NCI-H524 (cell line): ENCODE results near the gene LAMB2.

Experiments used
- DNase-seq, 2 experiments: peaks; one replicate each; lab custom pipeline; 2025; lab: John Stamatoyannopoulos, UW

Gene LAMB2

DNA sequence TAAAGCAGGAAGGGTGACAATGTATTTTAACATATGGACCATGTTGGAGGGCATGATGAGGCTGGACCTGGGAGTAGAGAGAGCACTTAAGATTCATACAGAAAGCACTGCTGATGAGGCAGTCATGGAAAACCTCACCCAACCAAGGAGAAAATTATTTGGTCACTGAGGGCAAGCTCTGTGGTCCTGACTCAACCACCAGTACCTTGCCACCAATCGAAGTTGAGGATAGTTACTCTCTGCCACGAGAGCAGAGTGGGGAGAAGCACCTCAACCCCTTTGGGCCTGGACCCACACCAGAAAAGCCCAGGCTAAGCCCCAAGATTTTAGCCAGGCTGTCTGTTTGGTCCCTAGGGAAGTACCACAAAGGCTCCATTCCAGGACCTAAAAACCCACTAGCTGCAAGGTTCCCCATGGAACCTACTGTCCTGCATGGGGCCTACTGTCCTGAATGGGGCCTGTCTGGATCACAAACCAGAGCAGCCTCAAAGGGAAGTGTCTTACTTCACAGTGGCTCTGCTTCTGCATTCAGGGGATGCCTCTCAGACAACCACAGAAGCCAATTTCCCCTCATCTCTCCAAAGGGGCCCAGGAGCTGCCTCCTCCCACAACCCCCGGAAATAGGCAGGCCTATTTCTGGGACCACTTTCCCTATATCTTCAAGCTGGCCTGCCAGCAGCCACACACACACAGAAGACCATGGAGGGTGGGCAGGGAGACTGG lies 29.1 kb upstream of the LAMB2 start:
- no peak for DNase-seq

- no peak for DNase-seq
Measured at GRCh38 chr3:49161197-49161596, 28.3 kb upstream of the LAMB2 start.

GRCh38 chr3:49158792-49159191 lies 25.9 kb upstream of the LAMB2 start:
- DNase-seq = no peak

DNA sequence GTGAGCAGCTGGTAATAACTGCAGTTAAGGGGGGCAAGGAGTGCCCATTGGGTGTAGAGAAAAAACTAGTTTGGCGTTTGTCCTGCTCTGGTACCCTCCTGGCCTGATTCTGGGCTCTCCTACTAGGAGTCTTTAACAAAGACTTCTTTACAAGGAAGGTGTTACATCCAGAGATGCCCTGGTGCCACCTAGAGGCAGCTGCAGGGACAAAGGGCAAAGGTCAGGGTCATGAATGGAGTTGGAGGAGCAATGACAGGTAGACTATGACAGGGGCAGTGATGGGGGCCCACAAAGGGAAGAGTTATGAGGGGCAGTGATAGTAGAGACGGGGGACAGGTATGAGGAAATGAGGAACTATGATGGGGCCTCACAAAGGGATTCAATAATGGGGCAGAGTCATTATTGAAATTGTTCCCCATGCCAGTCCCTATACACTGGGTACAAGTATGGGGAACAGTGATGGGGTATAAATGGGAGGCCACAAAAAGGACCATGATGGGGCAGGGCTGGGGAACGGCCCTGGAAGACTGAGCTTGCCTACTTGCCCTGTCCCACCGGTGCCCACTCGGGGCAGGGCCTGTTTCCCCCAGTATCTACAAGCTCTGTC lies 25.4 kb upstream of the LAMB2 start:
- DNase-seq = peak in 1 of 2 experiments; percentile 37

- no peak for DNase-seq
Measured at GRCh38 chr3:49157289-49157688, 24.4 kb upstream of the LAMB2 start.

- no peak for DNase-seq
Measured at GRCh38 chr3:49153349-49153912, 20.6 kb upstream of the LAMB2 start.

- no peak for DNase-seq
Measured at GRCh38 chr3:49151610-49152009, 18.8 kb upstream of the LAMB2 start.

DNA sequence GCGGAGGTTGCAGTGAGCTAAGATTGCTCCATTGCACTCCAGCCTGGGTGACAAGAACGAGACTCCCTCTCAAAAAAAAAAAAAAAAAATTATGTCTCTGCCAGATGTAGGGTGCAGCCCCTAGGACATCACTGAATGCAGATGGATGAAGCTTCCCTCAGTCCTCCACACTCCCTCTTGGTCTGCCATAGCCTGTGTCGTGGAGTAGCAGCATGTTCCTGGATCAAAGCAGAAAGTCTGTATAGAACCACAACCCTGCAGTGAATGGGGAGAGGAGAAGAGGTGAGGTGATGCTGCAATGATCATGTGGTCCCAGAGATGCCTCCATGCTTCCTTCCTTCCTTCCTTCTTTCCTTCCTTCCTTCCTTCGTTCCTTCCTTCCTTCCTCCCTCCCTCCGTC lies 15.3 kb upstream of the LAMB2 start:
- DNase-seq = no peak

DNA sequence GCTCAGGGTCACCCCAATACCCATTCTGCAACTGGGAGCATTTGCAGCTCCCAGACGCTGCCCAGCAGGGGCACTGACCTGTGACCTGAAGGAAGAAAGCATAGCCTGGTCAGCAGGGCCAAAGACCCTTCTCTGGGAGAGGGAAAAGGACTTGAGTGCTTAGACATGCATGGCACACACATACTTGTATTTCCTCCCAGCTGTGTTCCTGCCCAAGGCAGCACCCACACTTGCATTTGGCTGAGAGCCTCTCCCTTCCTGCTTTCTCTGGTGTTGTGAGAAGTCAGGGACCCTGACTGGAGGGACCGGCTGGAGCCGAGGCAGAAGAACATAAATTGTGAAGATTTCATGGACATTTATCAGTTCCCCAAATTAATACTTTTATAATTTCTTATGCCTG lies 7.2 kb upstream of the LAMB2 start:
- DNase-seq = no peak

DNA sequence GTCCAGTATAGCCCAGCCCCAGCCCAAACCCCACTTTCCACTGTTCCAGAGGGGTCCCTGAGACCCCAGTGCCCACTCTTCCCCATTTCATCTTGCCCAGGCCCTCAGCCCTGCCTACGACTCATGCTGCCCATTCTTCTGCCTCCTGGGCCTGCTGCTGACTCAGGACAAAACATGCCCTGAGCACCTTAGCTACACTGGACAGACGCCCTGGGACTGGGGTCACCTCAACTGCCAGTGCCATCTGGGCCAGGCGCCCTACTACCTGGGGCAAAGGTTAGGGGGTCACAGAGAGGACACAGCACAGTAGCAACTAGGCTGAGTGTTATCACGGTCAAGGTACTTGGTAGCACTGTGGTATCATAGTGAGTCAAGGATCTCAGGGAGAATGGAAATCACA lies 2.6 kb upstream of the LAMB2 start:
- DNase-seq = no peak

DNA sequence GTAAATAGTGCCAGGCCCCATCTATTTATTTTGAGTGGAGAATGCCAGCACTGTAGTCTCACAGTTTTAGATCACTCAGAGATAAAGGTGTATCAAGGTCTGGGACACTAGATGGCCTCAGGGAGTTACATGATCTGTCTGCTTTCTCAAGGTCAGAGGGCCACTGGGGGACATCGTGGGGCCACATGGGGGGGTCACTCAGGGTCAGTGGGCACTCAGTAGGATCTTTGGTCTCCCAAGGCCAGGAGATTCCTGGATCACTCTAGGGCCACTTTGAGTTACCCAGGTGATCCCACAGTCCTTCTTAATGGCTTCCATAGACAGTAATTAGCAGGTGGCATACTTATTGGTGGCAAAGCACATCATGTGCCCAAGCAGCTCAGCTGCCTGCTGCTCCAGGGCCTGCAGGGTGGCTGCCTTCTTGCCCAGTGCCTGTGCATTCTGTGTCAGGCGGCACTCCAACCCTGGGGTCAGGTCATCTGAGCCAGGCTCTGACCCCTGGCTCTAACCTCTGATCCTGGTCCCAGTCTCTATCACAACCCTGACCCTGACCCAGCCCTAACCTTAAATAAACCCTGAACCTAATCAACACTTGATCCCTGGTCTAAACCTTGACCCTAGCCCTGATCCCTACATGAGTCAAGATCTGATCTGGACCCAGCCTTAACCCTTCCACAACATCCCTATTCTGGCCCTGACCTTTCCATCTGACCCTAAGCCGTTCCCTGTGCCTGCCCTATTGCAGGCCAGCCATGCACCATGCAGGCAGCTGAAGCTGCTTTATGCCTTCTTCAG lies 1.8 kb upstream of the LAMB2 start:
- DNase-seq = no peak

GRCh38 chr3:49133226-49133951 lies 539 bp upstream of the LAMB2 start:
- peak; percentile 77 to 85 for DNase-seq

DNA sequence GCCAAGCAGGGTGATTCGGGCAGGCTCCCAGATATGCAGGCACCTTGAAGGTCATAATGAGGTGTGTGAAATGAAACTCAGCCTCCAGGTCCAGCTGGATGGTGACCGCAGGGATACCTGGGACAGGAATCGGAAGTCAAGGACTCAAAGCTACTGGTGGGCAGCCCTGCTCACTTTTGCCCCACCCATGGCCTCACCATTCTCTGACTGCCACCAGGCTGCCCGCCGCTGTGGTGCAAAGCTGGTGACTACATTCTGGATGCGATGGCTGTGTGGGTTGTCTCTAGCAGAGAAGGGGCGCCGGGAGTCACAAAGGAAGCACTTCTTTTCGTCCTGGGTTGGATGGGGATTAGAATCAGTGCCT lies 795 bp downstream of the LAMB2 start:
- DNase-seq = no peak

DNA sequence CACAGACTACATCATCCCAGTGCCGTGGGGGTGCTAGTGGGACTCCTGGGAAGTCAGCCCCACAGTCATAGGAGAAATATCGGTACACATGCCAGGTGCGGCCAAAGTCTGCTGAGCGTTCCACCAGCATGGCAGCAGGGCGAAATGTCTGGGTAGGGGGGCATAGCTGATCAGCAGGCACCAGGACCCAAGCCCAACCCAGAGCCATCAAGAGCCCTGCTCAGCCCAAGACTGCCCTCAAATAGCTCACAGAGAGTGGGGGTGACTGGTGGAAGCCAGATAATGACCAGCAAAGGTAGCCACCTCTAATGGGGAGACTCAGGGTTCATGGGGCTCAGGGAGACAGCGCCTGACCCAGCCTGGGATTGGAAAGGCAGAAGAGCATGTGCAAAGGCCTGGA lies 1.3 kb downstream of the LAMB2 start:
- no peak for DNase-seq

DNA sequence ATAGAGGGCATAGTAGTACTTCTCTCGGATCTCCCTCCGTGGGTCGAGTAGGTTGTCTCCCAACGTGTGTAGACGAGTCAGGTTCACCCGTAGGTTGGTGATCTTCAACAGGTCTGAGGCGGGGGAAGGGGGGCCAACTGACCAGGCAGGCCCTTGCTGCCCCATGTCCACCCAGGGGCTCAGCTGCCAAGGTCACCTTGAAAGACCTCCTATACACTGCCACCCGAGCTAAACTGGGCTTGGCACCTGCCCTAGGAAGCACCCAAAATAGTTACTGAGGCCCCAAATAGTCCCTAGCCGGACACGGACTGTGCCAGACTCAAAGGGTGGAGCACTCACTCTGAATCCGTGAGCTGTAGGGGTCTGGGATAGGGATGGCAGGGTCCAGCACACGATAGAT lies 1.8 kb downstream of the LAMB2 start:
- no peak for DNase-seq

DNA sequence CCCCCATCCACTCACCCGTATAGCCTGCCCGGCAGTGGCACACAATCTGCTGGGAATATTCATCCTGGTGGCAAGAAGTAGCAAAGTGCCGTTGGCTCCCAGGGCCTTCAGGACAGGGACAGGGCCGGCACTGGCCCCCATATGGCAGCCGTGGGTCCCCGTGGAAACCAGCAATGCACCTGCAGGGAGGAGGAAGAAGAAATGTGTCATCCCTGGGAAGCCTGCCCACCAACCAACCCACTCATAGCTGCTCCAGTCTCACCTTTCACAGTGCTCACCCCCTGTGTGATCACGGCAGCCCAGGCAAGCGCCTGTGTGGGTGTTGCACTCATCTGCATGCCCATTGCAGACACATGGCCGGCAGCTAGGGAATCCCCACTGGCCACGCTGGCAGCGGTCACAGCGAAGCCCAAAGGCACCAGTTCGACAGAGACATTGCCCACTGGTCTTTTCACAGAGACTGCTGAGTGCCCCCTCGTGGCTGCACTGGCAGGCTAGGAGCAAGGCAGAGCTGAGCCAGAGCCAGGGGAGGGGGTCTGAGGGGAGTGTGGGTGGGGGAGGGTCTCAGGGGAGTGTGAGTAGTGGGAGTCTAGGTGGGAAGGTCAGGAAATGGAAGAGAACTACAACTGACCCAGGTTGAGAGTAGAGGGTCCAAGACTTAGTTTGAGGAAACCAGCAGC lies 7.7 kb downstream of the LAMB2 start:
- DNase-seq = no peak

DNA sequence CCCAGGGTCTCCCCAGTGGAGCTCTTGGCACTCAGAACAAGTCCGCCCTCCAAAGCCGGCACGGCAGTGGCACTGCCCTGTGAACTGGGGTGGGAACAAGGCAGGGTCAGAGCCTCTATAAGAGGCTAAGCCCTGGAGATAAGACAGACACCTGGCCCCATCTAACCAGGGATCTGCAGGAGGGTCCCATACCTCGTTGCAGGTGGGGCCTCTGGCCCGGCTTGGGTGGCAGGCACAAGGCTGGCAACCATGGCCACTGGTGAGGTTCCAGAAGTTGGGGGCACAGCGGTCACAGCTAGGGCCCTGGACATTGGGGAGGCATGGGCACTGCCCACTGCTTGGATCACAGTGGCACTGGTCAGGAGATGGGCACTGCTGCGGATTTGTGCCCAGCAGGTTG lies 8.6 kb downstream of the LAMB2 start:
- DNase-seq = no peak

DNA sequence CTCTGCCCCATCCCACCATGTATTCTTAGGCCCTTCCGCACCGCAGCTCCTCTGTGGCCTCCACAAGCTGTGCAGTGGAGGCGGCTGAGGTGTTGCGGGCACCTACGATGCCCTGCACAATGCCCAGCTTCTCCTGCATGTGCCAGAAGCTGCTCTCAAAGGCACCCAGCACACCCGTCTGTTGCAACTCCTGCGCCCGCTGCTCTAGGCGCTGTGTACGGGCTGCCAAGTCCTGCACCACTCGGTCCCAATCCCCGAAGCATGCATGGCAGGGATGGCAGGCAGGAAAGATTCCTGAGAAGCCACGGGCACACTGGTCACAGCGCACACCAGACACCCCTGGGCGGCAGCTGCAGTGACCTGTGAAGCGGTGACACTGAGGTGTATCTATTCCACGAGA lies 9.2 kb downstream of the LAMB2 start:
- DNase-seq = no peak

GRCh38 chr3:49122886-49123545 lies 9.8 kb downstream of the LAMB2 start:
- no peak for DNase-seq

- DNase-seq = no peak
Measured at GRCh38 chr3:49122451-49122850, 10.4 kb downstream of the LAMB2 start.

DNA sequence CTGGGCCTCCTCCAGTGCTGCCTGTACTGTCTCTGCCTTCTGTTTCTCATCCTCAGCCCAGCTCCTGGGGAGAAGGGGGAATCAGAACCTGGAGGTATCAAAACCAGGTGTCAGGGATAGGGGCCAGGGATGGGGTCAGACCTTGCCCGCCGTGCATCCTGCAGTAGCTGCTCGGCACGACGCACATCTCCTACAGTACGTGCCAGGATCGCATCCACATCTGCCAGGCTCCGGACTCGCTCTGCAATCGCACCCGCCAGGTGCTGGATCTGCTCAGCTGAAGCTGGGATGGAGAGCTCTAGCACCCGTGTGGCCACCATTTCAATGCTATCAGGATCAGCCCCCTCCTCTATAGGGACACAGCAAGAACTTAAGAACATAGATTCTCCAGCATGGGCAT lies 10.8 kb downstream of the LAMB2 start:
- no peak for DNase-seq
